GM18858 (cell line): ENCODE results near the gene NAA50.

Source experiments
- ATAC-seq: cut with Tn5 transposase; IDR thresholded peaks from one replicate; pipeline ENCODE4 v1.9.1; 2021; ENCODE audit not compliant: unreplicated experiment

NAA50 gene

GRCh38 chr3:113745756-113746547, at the start of gene NAA50:
NAA50 (minus strand) TSS chr3:113746249; CDS start chr3:113745949, 300 bp downstream.
- ATAC-seq = peak; percentile 29

- no peak for ATAC-seq
These were observed 49.6 kb upstream of the NAA50 start for GRCh38 chr3:113795693-113796092.

- no peak for ATAC-seq
These were observed 48.5 kb upstream of the NAA50 start for GRCh38 chr3:113794526-113794925.

GRCh38 chr3:113791381-113791780, 45.3 kb upstream of the NAA50 start:
- ATAC-seq = no peak

- ATAC-seq = no peak
These were observed 37.9 kb upstream of the NAA50 start for GRCh38 chr3:113783980-113784379.

GRCh38 chr3:113783463-113783862, 37.4 kb upstream of the NAA50 start:
- peak; percentile 38 for ATAC-seq

GRCh38 chr3:113776564-113776963, 30.5 kb upstream of the NAA50 start:
- no peak for ATAC-seq

- ATAC-seq = no peak
These were observed 29.5 kb upstream of the NAA50 start for GRCh38 chr3:113775516-113775915.

GRCh38 chr3:113773381-113773780, 27.3 kb upstream of the NAA50 start:
- no peak for ATAC-seq

GRCh38 chr3:113771993-113772392, 25.9 kb upstream of the NAA50 start:
- no peak for ATAC-seq

GRCh38 chr3:113769551-113769950, 23.5 kb upstream of the NAA50 start:
- ATAC-seq = no peak

GRCh38 chr3:113764698-113765097, 18.6 kb upstream of the NAA50 start:
- ATAC-seq = no peak

GRCh38 chr3:113758389-113759024, 12.5 kb upstream of the NAA50 start:
- ATAC-seq = no peak

- ATAC-seq = no peak
These were observed 8.6 kb upstream of the NAA50 start for GRCh38 chr3:113754494-113755159.

- no peak for ATAC-seq
These were observed 7.4 kb upstream of the NAA50 start for GRCh38 chr3:113753376-113753985.

- no peak for ATAC-seq
These were observed 5.1 kb upstream of the NAA50 start for GRCh38 chr3:113751141-113751540.

GRCh38 chr3:113747283-113748046, 1.4 kb upstream of the NAA50 start:
- peak; percentile 16 for ATAC-seq

- peak; percentile 16 for ATAC-seq
These were observed 666 bp upstream of the NAA50 start, which contains the start of gene ATP6V1A for GRCh38 chr3:113746548-113747282. ATP6V1A (plus strand) TSS chr3:113747035; CDS start chr3:113778754, 31,719 bp downstream.

GRCh38 chr3:113744941-113745755, 901 bp downstream of the NAA50 start:
- peak; percentile 57 for ATAC-seq
